ENCODE results near the gene PLD6.

The PLD6 gene

DNA sequence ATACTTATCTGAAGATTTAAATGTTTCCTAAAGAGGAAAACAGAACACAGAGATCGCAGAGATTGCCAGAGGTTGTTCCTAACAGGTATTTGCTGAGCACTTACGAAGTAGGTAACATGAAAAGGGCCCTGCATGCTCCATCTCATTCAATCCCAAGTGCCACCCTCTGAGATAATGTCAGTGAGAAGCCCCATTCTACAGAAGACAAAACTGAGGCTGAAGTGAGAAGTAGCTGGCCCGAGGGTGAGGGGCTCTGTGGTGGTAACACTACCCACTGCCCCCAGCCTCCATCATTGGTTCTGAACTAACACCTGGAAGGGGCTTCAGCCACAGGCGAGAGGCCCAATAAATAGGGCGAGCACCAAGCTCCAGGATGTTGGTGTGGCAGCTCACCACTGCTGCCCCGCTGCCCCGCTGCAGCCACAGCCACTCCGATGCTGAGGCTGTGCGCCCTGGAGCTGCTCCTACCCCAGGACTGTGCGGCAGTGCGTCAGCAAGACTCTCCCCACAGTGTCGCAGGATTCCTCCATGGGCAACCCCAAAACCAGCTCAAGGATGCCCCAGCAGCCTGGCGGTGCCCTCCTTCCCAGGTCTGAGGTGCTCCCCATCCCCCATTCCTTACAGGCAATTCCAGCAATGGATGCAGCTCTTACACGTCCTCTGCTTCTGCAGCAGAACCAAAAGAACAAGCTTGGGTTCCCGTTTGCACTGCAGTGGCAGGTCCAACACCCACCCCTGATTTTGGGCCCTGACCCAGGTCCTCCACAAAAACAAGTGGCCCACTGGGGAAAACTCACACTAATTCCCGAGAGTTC lies 20.5 kb upstream of the PLD6 start:
- DNase-seq: no peak

DNA sequence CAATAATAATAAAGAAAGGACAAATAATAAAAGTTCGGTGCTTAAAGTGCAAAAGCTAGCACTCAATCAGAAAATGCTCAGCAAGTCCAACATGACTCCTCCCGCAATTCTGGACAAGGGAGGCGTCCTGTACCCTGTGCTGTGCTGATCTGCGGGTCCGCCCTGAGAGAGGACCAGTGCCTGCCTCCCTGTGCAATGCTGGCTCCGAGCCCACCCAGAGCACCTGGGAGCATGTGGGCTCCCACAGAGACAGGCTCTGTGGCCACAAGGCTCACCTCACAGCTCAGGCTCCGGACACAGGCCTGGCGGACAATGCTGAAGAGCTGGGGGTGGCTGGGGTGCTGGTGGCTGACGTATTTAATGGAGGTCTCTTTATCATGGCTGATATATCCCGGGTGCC lies 19.8 kb upstream of the PLD6 start:
- no peak for DNase-seq

DNA sequence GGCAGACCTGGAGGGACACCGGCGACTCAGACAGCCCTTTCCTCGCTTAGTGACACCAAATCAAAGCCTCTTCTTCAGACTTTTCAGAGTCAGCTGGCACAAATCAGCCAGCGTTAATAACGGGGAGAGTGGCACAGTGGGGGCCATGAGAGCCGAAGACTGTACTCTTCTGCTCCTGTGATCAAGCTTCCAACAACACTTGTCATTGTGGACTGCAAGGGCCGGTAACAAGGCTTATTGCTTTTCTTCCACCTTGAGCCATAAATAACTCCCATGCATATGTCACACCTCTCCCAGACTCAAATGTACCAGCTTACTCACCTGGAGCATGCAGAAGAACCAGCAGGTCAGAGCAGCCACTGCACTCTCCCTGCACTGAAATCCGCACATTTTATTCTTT lies 18.0 kb upstream of the PLD6 start:
- no peak for DNase-seq

DNA sequence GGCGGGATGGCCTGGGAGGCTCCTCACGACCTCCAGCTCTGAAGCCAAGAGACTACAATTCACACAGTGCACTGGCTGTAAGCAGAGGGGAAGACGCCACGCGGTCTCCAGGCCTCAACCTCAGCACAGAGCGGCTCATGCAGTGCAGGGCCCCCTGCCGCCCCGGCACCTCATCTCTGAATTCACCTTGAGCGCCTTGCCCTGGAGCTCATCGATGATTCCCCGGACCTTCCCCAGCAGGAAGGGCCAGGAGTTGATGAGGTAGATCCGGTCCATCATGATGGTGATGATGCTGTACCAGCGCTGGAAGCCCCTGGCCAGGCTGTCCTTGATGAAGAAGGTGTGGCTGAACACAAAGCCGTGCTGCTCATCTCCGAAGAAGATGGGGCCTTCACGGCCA lies 17.6 kb upstream of the PLD6 start:
- no peak for DNase-seq

DNA sequence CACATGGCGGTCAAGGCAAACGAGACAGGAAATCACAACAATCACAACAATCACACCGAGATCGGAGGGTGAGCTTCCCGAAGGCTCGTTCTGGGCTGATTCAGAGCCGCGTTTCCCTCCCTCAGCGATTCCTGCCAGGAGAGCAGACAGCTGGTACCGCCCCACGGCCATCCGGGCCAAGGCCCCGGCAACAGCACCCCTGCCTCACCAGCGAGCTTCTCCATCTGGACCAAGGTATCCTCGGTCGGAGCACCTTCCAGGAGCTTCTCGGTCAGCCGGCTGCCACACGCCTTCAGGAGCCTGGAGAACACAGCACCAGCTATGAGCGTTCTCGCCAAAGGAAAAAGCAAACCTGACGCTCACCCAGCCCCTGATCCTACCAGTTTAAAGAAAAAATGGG lies 15.2 kb upstream of the PLD6 start:
- no peak for DNase-seq

DNA sequence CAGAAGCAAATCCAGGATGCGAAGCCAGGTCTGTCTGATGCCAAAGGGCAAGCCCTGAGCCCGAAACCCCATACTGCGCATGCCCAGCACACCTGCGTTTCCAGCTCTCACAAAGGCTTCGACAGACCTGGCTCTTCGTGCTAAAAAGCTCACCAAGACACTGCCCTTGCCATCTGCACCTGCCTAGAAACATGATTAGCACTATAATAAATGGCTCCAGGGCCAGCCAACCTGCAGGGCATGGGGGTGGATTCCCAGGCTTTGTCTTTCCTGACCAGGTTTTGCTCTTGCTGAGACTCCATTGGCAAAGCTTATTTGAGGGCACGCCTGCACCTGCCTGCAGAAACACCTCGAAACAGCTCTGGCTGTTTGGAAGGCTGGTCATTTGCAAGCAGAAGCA lies 14.4 kb upstream of the PLD6 start:
- no peak for DNase-seq

DNA sequence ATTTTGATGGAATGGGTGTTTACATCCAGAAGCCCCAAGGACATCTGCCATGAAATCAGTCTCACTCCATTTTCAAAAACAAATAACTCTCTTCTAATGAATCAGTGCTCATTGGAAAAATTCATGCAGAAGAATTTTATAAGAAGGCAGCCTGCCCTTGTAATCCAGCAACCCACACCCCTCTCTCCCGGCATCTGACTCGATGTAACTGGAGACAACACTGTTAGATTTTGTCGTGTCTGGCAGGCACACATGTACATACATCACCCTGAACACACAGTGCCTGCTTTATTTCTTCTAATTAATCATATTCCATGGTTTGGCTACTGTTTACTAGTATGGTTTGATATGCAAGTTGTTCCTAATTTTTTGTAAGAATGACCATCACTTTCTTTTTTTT lies 11.9 kb upstream of the PLD6 start:
- no peak for DNase-seq

DNA sequence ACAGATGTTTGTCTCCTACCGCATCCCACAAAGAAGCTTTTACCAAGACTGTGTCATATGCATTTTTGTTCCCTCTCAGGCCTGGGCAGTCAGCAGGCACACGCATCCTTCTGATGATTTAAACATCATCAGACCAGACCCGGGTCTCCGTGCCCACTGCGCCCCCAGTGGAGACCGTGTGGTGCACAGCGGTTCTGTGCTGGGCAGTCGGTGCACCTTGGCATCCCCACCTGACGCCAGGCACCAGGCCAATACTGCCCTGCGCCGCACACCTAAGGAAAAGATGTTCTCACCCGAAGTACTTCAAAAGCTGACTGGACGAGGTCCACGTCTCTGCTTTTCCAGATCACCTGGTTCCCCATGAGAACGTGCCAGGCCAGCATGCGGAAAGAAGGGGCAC lies 10.6 kb upstream of the PLD6 start:
- DNase-seq: no peak

DNA sequence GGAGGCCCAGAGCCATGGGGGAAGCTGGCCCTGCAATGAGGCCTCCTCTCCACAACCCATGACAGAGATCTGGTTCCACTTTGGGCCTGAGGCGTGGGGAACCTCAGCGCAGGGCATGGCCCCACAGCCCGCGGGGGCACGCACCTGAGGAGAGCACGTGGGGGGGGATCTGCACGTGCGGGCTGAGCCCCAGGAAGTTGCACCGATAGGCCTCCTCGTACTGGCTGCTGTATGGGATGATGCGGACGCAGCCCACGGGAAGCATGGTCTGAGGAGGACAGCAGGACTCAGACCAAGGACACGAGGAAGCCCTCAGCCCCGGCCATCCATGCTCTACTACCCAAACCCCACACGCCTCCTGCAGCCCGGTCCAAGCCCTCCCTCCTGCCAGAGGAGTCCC lies 10.1 kb upstream of the PLD6 start:
- no peak for DNase-seq

DNA sequence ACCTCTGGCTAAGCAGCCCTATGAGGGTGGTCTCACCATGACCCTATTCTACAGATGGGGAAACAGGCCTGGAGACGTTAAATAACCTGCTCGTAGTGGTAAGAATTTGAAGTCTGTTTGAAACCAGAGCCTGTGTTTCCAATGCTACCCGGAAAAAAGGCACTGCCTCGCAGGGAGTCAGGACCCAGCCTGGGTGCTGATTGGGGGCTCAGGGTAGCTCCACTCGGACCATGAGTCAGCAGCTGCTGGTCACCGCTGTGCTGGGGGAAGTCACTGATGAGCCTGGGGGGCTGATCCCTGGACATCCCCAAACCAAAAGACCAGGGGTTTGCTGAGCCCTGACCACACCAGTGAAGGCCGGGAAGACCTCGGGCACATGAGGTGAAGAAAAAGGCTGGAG lies 9.4 kb upstream of the PLD6 start:
- DNase-seq: no peak

DNA sequence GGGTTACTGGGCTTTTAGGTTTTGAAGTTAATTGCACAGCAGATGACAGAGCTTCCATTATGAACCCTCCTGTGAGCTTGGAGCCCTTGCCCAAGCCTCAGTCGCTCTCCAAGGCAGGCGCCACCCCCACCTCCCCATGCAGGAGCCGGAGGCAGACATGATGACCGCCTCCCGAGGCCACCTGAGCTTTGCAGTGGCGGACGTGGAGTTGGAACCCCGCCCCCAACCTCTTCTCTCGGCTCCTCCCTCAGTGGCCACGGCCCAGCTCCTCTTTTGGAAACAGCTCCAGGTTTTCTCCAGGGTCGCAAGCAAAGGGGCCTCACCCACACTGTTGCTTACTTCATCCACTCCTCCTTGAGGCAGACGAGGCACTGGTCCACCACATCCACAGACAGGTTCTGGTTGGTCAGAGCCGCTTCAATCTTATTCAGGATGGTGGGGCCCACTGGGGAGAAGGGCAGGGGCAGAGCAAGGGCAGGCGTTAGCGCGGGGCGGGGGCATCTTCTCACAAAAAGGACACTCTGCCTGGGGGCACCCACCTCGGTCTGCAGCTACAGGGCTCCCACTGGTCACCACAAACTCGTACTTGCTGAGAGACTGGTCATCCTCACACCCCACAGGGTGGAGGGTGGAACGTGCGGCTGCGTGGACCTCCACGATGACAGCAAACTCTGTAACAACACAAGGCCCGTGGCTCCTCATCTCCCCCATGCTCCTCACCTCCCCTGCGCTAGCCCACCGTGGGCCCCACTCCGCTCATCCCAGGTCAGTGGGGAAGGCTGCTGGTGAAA lies 8.7 kb upstream of the PLD6 start:
- no peak for DNase-seq

DNA sequence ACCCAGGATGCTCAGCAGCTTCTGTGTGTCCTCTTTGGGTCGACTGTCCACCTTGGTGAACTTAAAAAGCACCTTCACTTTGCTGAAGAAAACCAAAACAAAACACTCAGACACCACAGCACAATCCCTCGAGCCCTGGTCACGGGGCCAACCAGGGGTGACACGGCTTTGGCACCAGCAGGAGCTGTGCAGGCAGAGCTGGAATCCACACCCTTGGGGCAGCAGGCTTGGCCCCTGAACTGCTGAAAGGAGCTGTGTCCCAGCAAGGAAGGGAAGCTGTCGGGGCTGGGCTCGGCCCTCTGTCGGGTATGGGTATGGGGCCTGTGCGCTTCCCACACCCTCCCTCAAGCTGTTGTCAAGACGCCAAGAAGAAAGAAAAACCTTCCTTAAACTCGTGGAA lies 7.6 kb upstream of the PLD6 start:
- no peak for DNase-seq

DNA sequence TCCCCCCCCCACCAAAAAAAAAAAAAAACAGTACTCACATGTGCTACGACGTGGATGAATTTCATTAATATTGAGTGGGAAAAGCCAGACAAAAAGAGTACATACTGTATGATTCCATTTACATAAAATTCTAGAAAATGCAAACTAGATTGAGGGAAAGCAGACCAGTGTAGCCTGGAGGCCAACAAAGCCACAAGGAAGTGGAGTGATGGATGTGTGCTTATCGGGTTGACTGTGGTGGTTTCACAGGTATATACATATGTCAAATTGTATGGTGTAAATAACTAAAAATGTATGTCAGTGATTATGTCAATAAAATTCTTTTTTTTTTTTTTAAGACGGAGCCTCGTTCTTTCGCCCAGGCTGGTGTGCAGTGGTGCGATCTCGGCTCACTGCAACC lies 1.9 kb upstream of the PLD6 start:
- no peak for DNase-seq

DNA sequence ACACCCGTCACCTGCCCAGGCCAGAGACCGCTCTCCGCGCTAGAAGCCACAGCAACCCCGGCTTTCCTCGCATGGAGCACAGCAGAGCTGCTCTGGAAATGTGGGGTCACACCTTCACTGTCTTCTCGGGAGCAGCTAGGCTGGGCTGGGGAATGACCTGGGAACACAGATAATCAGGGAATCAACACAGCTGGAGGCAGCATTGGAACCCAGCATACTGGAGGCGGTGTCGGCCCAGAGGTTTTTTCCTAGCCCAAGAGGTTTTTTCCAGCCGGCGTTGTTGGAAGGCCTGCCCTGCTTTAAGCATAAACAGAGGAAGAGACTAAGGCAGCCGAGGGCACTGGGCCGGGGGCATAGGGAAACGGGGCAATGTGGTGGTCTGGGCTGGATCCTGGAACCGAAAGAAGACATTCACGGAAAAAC lies 791 bp upstream of the PLD6 start:
- DNase-seq: no peak

DNA sequence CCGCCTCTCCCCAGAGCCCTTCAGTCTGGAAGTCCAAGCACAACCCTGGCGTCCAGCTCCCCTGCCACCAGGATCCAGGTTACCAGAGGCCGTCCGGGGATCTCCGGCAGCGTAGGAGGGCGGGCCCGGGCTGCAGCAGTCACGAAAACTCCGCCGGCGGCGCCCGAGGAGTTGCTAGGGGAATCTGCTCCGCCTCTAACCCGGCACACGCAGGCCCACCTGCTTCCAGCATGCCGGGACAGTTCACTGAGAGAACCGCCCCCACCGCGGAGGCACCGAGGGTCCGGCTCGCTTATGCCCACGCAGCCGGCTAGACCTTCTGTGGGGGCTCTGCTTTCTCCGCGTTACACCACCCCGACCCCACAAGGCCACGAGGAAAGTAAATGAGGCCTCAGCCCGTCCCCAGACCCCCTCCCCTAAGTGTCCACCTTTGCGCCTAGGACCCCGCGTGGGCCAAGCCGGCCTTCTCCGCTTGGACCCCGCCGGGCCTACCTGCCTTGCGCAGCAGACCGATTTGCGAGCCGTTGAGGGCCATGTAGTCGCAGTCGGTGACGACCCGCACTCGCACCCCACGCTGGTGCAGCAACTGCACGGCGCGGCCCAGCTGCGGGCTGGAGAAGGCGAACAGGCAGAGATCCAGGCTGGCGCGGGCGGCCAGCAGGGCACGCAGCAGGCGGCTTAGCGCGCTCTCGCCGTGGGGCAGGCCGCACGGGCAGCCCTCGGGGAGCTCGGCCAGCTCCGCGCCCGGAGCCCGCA lies 587 bp downstream of the PLD6 start:
- DNase-seq: peak; percentile 19

DNA sequence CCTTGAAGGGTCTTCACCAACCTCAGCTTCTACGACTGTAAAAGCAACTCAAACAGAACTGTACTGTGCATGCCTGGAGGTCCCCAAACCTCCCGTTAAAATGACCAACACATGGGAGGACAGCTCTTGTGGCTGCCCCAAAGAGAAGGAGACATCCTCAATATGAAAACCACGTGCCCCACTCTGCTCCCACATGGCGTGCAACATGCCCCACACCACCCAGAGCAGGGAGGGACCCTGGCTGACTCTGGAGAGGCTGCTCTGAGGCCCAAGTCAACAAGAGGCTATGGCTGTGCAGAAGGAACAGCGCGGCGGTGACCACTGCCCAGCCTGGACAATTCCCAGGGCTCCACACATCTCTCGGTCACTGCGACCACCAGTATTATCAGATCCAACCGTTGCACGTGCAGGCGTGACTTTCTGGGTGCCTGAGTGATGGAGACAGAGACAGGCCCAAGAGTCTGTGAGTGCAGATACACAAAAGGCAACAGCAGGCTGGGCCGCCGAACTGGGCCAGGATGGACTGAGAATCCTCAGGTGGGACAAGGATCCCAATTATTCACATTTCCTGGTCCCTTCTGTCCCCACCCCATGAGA lies 1.4 kb downstream of the PLD6 start:
- DNase-seq: no peak

DNA sequence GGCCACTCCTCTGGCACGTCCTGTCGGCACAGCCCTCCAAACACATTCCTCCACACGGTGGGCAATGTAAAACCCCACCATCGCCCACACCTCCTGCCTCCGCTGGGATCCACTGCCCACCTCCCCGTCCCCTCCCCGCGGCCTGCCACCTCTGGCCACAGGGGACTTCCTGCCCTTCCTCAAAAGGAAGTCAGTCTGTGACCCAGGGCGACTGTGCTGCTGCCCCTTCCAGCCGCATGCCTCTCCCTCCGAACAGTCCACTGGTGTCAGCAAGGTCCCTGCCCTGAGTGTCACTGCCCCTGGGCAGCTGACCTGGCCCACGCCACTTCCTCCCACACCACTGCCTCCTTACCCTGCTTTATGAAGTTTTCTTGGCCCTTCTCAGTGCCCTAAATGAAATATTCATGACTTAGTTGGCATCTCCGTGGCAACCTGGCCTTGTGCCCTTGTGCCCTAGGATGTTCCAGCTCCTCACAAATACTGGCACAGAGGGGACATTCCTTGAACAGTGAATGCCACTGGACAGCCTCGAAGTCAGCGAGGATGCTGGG lies 2.0 kb downstream of the PLD6 start:
- DNase-seq: no peak

DNA sequence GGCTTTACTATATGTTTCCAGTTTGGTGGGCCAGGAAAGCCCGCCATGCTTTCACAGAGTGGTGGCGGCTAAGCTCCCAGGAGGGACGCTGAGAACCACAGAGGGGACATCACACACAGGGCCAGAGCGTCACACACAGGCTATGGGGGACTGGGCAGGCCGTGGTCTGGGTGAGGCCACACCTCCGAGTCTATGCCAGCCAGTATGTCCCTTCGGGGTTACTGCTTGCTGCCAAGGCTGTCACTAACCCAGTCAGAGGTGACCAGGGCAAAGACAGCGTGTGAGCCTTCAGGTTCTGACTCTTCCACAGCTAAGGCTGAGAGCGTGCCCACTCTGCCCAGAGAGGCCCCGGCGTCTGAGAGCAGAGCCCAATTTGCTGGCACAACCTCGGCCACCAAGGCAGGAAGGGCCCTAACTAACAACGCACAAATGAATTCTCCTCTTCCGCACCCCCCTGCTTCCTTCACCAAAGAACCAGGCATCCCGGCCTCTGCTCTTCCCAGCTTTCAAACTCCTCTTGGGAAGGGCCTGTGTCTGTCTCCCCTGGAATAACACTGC lies 2.9 kb downstream of the PLD6 start:
- DNase-seq: no peak

DNA sequence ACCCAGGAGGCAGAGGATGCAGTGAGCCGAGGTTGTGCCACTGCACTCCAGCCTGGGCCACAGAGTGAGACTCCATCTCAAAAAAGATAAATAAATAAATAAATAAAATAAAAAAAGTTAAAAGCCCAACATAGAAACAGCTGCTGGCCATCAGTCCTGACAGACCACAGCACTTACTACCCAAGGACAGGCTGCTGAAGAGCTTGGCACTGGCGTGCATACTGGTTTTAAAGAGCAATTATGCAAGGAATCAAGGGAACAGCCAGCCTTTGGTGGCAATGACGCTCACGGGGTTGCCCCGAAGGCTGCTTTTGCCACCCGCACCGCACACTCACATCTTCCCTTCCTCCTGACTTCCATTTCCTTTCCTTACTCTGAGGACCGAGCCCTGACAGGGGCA lies 4.2 kb downstream of the PLD6 start:
- DNase-seq: no peak

DNA sequence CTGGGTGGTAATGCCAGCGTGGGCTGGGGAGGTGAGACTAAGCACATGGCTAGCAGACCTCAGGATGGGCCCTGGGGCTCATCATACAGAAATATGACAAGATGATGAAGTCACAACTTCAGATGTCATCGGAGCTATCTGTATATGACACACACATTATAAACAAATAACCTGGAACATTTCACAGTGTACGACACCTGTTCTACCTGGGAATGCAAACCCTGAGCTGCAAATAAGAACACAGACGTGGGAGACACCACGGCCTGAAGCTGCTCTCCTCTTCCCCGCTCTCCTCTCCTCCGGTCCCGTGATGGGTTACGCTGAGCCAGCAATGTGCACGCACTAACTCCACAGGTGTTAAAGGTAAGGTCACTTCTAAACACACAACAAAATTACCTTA lies 4.9 kb downstream of the PLD6 start:
- DNase-seq: no peak

DNA sequence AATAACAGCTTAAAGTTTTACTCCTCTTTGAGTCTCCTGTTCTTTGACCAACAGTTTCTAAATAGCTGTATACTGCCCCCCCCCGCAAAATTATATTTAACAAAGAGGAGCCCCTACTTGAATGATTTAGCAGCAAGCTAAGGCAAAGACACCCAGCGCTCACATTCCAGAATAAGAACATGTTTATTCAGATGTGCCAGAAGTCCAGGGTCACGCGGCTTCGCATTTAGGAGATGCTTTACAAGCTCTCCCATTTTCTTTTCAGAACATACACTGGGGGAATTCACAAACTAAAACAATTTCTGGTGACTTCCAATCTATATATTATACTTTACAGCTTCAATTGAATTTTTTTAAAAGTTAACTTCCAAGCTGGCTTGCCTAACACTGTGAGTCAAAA lies 5.3 kb downstream of the PLD6 start:
- DNase-seq: no peak

DNA sequence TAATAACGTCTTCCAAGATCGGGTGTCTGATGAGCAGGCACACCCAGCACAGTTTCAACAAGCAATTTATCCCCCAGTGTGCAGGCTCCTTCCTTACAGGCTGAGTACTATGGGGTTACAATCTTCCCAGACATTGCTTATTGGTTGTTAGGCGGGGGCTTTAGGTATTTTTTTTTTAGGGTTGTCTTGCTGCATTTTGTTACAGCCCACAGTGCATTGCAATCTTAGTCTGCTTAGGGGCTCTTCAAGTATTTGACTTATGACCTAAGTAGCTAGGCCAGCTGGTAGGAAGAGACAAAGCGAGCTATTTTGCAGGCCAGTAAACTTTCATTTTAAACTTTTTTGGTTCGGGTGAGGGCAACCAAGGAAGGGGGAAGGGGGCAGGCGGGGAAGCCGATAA lies 5.8 kb downstream of the PLD6 start:
- DNase-seq: no peak

DNA sequence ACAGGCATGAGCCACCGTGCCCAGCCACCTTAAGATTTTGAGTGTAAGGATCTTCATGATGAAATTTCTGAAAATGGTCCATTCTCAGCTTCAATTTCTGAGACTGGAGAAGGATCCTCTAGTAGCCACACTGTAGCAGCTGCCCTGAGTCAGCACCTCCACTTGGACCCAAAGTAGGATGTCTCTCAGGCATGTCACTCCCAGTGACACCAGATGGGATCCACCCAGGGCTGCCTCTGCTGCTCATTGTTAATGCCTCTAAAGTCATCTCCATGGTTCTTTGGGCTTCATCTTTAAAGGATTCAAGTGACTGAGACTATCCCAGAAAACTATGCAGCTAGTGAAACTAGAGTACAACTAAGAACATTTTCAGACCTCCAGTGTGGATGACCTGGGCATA lies 7.9 kb downstream of the PLD6 start:
- no peak for DNase-seq

All from inflammatory macrophage treated with lipopolysaccharide for 4 hours (primary cell).